HG02588 (cell line): Measurements from ENCODE around the gene GALNT17.

Source experiments
- ATAC-seq: cut with Tn5 transposase; IDR thresholded peaks from one replicate; pipeline ENCODE4 v1.9.1; 2021; ENCODE audit warnings: mild to moderate bottlenecking, moderate library complexity; ENCODE audit not compliant: unreplicated experiment

GALNT17 gene

DNA sequence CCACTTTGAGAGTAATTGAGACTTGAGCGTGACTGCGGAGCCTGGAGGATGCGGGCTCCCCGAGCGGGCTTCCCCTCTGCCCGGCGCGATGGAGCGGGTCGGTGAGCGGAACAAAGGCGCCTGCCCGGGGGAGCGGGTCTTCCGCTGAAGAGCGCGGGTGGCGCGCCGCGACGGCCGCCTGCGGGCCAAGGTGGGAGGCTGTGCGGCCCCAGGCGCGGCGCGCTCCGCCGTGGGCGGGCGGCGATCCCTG is at the start of gene GALNT17:
Gene GALNT17 (plus strand): TSS at position 18 of the 250 bp plus-strand sequence.
- ATAC-seq: no peak

DNA sequence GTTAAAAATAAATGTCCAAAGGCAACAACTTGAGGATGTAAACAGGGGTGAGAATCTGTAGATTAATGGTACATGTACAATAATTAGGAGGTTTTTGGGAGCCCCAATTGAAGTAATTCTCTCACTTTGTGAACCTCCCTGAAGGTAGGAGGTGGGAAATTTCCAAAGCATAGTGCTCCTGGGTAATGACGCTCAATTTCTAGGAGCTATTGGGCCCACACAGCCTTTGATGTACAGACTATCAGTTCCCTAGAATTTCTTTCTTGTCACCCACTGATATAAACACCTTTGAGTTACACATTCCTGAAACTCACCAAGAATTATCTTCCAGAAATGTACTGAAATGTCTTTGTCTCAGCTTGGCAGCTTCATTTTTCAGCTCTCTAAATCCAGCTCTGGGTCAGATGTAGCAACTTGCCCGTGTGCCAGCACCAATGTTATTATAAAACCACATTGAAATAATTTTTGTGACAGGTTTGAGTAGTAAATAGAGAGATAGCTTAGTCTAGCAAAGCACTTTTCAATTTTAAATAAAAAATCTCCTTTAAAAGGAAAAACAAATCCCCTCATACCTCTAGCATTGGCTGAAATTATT is 36.6 kb upstream of the GALNT17 start:
- ATAC-seq: no peak

DNA sequence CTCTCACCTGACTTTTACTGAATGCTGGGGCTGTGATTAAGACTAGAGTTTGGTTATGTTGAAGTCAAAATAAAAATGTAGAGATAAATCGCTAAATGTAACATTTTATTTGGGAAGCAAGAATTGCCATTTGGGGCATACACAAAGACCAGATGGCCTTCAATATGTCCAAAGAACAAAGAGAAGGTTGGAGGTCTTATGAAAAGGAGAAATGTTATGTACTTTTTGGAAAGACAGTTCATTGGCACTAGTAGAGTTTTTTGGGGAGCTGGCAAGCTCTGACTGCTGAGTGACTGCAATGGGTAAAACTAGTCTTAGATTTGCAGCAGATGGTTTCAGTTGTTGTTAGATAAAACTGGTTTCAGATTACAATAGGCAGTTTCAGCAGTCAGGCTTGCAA is 35.6 kb upstream of the GALNT17 start:
- no peak for ATAC-seq

DNA sequence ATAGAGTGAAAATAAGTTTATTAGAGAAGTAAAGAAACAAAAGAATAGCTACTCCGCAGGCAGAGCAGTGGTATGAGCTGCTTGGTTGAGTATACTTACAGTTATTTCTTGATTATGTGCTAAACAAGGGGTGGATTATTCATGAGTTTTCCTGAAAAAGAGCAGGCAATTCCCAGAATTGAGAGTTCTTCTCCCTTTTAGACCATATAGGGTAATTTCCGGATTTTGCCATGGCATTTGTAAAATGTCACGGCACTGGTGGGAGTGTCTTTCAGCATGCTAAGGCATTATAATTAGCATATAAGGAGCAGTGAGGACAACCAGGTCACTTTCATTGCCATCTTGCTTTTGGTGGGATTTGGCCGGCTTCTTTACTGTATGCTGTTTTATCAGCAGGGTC is 25.7 kb upstream of the GALNT17 start:
- ATAC-seq: no peak

DNA sequence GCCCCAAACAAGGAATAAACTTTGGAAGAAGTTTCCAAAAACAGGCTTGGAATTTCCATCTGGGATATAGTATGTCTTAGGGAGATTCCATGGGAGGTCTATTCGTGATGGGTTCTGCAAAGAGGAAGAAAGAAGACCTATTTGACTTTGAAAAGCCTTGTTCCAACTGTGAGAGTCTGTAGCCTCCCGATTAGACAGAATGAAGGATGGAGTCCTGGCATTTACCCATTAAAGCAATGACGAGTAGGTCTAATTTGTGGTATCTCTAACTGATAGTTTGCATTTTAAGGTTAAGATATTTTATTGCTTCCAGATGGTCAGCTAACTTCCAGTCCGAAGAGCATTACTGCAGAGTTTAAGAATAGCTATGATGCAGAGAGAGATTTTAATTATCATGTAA is 19.5 kb upstream of the GALNT17 start:
- ATAC-seq: no peak

DNA sequence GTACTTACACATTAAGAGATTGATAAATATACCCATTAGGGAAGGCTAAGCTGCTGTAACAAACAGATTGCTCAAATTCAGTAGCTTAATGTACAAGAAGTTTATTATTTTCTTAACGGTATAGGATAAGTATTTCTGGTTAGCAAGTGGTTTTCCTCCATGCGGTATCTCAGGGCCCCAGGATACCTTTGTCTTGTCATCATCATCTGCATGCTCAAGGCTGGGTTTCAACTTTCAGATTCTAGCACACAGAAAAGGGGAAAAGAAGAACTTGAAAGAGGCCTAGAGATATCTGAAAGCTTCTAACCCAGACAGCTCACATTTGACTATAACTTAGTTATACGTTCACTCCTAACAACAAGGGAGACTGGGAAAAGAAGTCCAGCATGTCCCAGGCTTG is 11.8 kb upstream of the GALNT17 start:
- no peak for ATAC-seq

DNA sequence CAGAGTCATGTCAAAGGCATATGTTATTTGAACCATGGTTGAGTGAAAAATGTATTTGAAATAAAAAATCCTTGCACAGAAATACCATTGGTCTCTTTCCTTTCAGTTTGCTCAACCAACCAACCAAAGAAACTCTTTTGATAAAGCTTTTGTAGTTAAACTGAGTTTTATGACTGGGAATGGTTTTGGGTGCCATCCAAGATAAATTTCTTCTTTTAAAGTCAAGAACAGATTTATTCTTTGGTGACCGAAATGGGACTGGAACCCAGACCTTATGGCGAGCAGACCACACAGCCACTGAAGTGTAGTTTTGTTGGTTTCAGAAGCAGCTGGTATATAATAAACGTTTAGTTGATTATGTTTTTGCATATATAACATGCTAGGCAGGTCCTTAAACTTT is 2.8 kb upstream of the GALNT17 start:
- no peak for ATAC-seq

DNA sequence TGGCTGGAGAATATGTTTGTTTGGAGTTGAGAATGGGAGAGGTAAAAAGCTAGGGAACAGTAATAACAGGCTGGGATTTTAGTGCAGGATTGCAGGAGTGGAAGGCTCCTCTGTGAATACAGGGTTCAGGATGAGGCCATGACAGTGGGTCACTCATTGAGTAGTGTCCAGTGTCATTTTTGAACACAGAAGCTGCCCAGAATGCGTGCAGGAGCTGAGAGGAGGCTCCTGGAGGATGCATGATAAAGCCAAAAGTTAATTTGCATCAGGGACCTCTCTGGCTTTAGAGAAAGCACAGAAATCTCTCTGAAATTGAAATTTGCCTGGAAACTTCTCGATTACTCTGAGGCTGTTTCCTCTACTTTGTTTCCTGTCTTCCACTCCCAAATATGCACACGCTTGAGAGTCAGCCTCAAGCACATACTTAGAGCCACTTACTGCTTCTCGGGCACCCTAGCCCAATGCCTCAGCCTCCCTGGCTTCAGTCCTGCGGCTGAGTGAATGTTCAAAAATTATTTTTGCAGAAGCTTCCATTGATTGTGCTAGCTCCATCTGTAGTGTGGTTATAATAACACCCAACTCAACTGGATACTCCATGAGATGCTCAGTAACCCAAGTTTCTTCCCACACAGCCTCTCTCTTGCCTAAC is 1.8 kb upstream of the GALNT17 start:
- no peak for ATAC-seq

DNA sequence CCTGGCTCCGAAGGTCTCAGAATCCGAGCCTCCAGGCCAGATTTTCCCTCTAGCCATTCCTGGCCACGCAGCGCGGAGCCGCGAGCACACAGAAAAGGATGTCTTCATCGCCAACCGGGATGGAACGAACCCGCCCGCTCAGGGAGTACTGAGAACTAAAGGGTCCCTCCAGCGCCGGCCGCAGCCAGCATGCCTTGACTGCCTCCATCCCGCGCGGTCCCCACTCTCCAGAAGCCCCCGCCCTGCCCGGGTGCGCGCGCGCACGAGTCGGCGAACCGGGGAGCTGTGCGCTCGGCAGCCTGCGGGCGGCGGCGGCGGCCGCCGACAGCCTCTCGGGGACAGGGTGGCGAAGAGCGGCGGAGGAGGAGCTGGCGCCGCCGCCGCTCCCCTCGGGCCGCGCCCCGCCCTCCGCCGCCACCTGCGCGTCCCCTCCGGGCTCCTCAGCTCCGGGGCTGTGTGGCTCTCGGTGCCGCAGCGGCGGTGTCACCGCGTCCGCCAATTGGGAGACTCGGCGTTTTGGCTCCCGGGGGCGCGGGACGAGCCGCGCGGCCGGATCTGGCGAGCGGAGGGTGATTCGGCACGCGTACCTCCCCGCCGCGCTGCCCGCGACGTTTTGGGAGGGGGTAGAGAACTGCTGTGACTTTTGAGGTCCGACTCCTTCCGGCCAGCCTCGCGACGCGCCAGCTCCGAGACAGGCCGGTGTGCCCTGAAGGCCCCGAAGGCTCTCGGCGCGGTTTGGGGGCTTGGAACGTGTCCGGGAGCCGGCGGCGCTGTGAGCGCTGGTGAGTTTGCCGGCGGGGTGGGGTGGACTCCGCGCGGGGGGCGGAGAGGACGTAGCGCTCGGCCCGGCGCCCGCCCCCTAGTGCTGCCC is 453 bp upstream of the GALNT17 start:
- ATAC-seq: no peak

DNA sequence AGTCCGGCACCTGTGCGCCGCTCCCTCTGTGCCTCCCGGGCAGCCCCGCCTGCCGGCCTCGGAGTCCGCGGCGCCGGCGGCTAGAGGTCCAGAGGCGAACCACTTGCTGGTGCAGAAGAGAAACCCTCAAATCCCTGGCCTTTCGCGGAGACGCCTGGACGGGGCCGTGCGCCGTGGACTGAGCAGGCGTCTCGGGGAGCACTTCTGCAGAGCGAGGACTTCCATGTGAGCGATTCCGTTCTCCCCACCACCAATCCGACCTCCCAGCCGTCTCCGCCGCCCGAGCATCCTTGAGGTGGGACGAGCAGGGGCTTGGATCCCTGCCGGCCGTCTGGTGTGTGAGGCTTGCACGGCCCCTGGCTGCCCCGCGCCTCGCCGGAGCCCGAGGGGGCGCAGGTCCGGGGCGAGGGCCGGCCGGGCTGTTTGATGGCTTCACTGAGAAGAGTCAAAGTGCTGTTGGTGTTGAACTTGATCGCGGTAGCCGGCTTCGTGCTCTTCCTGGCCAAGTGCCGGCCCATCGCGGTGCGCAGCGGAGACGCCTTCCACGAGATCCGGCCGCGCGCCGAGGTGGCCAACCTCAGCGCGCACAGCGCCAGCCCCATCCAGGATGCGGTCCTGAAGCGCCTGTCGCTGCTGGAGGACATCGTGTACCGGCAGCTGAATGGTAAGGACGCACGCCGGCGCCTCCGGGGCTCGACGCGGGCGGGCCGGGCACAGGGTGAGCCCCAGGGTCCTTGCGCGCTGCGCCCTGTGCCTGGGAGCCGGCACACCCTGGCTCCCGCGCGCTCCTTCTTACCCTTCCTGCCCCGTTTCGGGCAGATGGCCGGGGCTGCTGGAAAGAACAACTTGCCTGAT is 660 bp downstream of the GALNT17 start:
- no peak for ATAC-seq

DNA sequence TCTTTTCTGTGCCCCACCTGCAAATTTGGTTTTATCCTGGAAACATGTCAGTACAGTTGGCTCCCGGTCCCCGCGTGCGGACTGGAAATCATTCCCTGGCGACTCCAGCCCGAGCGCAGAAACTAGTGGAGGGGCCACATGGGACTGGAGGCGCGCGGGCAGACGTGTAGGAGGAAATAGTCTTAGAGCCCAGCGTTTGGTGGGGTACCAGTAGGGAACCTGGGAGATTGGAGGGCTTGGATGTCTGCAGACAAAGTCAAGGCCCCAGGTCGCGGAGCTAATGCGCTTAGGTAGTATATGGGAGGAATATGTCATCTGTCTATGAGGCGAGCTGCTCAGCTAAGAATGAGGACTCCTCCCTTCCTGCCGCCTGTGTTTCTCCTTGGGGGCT is 1.3 kb downstream of the GALNT17 start:
- ATAC-seq: no peak

DNA sequence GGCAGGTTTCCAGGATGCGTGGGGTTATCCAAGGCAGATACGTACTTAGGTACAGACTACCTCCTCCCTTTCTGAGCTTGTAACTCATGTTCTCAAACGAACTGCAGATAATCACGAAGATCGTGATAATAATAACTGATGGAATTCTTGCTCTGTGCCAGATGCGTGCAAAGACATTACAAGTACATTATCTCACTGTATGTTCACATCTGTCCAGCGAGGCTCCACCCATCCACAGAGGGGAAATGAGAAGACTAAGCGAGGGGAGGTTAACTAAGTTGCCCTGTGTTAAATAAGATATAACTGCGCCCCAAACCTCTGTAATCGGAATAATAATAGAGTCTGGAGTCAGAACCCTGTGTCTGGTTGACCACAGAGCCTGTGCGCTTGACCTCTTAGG is 1.9 kb downstream of the GALNT17 start:
- ATAC-seq: no peak

DNA sequence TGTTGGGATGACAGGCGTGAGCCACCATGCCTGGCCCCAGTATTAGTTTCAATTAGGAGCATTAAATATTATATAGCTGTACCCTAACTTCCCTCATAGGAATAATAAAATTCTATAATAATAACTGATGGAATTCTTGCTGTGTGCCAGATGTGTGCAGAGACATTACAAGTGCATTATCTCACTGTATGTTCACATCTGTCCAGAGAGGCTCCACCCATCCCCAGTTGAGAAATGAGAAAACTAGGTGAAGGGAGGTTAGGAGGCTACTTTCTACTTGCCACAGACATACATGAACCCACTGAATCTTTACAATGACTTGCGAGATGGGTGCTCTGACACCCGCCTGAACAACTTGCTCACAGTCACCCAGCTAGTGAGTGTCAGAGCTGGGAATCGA is 3.2 kb downstream of the GALNT17 start:
- no peak for ATAC-seq

DNA sequence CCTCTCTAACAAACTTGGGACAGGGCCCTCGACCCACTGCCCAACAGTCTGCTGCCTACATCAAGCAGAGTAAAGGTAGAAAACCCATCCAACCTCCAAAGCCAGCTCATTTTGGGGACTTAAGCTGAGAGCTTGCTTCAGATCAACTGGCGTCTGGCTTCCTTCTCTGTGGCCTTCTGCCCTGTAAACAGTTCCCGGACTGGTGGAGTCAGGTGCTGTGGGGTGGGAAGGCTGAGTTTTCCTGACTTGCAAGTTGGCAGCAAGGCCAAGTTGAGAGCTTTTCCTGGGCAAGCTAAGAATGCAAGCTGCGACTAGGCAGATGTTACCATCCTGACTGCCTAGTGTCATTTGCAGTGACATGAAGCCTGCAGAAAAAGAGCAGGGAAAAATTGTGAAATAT is 3.7 kb downstream of the GALNT17 start:
- no peak for ATAC-seq

DNA sequence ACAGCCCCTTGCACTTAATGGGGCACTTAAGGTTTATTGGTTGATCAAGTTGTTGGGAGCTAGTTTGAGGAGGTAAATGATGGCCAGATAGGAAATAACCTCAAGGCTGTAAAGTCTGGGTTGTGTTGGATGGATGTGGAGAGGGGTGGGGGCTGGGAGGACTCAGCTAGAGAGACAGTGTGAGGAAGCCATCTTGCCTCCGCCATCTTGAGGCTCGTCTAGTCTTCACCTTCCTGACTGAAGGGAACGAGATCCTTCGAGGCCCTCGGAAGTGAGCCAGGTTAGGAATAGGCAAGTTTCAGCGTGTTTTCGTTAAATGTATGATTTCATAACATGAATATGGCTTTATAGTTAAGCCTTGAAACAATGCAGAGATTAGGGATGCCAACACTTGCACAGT is 5.5 kb downstream of the GALNT17 start:
- ATAC-seq: no peak

DNA sequence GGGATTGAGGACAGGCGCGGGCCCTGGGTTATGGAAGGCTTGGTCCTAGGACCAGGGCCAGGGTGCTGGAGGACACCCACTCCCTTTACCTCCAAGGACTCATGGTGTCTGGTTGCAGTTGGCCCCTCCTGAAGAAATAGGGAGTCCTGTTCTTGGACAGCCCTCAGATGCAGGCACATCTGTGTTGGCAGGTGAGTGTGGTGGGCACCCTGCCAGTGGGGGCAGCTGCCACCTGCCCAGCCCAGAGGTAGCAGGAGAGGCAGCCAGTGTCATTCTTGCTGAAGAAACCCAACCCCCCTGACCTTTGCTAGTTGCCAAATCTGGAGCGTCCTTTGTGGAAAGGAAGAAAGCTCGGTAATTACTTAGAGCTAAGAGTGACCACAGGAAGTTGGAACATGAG is 8.3 kb downstream of the GALNT17 start:
- ATAC-seq: no peak

DNA sequence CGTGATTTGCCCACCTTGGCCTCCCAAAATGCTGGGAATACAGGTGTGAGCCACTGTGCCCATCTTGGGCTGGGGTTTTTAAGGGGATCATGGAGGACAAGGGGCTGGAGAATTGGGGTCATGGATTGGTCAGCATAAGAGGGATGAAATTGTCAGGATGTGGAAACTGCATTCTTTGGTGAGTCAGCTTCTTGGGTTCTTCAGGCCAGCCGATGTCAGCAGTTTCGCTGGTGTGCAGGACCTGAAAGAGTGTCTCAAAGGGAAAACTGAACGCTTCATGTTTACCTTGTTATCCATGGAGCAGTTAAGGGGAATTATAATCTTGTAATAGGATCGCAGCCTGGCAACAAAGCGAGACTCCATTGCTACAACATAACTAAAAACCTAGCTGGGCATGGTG is 13.0 kb downstream of the GALNT17 start:
- no peak for ATAC-seq

DNA sequence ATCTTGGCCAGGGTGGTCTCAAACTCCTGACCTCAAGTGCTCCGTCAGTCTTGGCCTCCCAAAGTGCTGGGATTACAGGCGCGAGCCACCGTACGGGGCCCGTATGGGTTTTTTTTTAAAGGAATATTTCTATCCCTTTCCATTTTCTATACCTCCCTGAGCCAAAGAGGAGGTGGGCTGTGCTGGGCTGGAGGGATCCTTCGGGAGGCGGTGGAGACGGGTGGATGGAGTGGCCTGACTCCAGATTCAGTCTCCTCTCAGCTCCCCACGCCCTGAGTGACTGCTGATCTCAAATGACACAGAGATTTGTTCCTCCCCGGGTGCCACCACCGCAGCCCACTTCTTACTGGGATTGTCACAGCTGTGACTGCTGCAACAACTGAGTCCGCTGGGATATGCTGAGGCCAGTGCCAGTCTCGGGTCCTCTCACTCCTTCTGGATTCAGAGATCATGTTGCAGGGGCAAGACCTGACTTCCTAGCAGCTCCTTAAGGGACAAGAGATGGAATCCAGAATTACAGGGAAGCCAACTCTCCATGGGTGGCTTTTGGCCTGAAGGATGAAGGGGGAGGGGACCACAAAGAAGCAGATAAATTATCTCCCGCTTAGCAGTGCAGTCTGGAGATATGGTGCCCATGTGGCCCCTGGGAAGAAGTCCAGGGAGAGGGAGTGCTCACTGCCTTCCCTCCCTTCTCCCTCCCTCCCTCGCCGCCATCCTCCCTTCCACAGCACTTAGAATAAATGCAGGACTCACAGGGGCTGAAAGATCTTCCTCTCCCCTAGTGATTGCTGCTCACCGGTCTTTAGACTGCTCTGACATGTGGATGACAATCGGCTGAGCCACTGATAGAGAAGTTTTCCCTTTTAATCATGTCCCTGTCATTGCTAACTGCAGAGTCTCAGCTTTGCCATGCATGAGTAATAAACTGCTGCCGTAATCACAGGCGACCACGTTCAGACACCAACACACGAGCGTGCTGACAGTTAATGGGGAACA is 14.3 kb downstream of the GALNT17 start:
- no peak for ATAC-seq

DNA sequence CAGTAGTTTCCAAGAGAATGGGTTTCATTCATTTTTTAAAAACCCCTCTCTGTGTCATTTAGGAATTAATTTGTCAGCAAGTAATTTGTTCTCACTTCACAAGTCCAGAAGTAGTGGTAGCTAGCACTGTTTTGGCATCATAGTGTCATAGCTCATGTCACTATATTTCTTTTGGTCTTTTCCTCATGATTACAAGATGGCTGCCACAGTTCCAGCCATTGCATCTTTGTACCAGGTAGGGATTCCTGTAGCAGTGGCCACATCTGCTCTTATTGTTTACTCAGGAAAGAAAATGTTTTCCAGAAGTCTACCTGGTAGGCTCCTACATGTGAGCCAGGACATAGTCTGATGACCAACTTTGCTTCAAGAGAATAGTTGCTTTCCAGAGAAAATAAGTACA is 16.2 kb downstream of the GALNT17 start:
- ATAC-seq: no peak

DNA sequence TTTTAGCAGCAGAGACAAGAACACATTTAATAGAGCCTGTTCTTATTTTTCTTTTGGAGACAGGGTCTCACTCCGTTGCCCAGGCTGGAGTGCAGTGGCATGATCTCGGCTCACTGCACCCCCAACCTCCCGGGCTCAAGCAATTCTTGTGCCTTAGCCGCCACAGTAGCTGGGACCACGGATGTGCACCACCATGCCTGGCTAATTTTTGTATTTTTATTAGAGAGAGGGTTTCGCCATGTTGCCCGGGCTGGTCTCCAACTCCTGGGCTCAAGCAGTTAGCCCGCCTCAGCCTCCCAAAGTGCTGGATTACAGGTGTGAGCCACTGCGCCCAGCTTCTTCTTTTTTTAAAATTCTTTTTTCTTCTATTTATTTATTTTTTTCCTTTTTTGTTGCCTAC is 23.3 kb downstream of the GALNT17 start:
- no peak for ATAC-seq
